Calu3 (cell line): ENCODE data around the gene C20orf204. TPM values are rescaled to one million over a fixed set of nuclear protein-coding genes. Genes with fewer than 3 reads are reported as not detected.
A peak's percentile ranks its signal among the peaks of the same experiment; 100 is the strongest.

Experiments used
- BruUV-seq: library from RNA; stranded (reverse); fragments of 400-500 nt; replicated peaks from 2 replicates; lab custom pipeline; 2021; lab: Mats Ljungman, UMichigan
- CTCF ChIA-PET: fragments of 300-600 bp; sonication (Branson Sonifier 250); formaldehyde crosslinking; loops from one replicate; lab custom pipeline; 2022; ENCODE audit warnings: antibody characterized with exemption; lab: Charles Lee
- DNase-seq: peaks from one replicate; pipeline ENCODE4 v3.0.0; 2022
- H3K27ac Mint-ChIP-seq: one replicate; pipeline ENCODE4 v1.8.0; 2022; ENCODE audit warnings: mixed read lengths; ENCODE audit not compliant: unreplicated experiment
- H3K27me3 Mint-ChIP-seq: one replicate; pipeline ENCODE4 v1.8.0; 2022; ENCODE audit warnings: mixed read lengths; ENCODE audit not compliant: unreplicated experiment
- H3K36me3 Mint-ChIP-seq: one replicate; pipeline ENCODE4 v1.8.0; 2022; ENCODE audit warnings: mild to moderate bottlenecking, moderate library complexity, mixed read lengths; ENCODE audit not compliant: insufficient read depth, unreplicated experiment
- H3K4me1 Mint-ChIP-seq: one replicate; pipeline ENCODE4 v1.8.0; 2022; ENCODE audit warnings: mild to moderate bottlenecking, low read depth, mixed read lengths; ENCODE audit not compliant: unreplicated experiment
- H3K4me3 Mint-ChIP-seq: one replicate; pipeline ENCODE4 v1.8.0; 2022; ENCODE audit warnings: mild to moderate bottlenecking, low read depth, moderate library complexity, mixed read lengths; ENCODE audit not compliant: unreplicated experiment
- H3K9me3 Mint-ChIP-seq: one replicate; pipeline ENCODE4 v1.8.0; 2022; ENCODE audit warnings: low read depth, mixed read lengths; ENCODE audit not compliant: unreplicated experiment
- CTCF ChIP-seq: fragments of 200-600 bp; IDR thresholded peaks from one replicate; pipeline ENCODE4 v1.8.0; 2022; ENCODE audit warnings: antibody characterized with exemption; ENCODE audit not compliant: unreplicated experiment
- intact Hi-C: fragments of 100-400 bp; cut with micrococcal nuclease; formaldehyde crosslinking; loops from one replicate; pipeline ENCODE4 v1.10.0; 2022; ENCODE audit not compliant: unreplicated experiment
- total RNA-seq: library from RNA; stranded (reverse); gene quantifications from 2 replicates; pipeline ENCODE4 v1.2.3, GENCODE V29; 2022

The C20orf204 gene
- total RNA-seq, 1 experiment from 2014 or later: 5.0 TPM

- peak overlapping the region; percentile 49 for H3K4me3 Mint-ChIP-seq
- H3K27me3 Mint-ChIP-seq: peaks cover 25% of the 10 kb centered on the region
- no peak for TF ChIP-seq CTCF
- BruUV-seq: no TSS peak
- intact Hi-C loops: loop anchor here (10.0 kb wide), 1 partner anchor 164 kb away; the partner anchor contains the start of gene DNAJC5
- peak; percentile 50 for DNase-seq
- no peak overlapping the region for H3K27ac Mint-ChIP-seq
- H3K4me1 Mint-ChIP-seq: peaks cover 27% of the 10 kb centered on the region
- H3K36me3 Mint-ChIP-seq: peaks cover 17% of the 10 kb centered on the region
- CTCF ChIA-PET: no interaction called here
- H3K9me3 Mint-ChIP-seq: no peaks in the 10 kb centered on the region
Observed at GRCh38 chr20:64058536-64058935, 22.6 kb downstream of the C20orf204 start.

GRCh38 chr20:64062276-64062595 lies 26.3 kb downstream of the C20orf204 start:
- CTCF ChIA-PET: interaction anchor here (1.0 to 1.6 kb wide), 4 partner anchors 9 to 24 kb away, joined by 3 to 7 read pairs (median 6); partner anchors contain the start of gene LKAAEAR1
- Mint-ChIP-seq H3K27ac (peak overlapping the region; percentile 12), H3K36me3 (peaks cover 45% of the 10 kb centered on the region), H3K4me1 (peaks cover 61% of the 10 kb centered on the region), H3K9me3 (no peaks in the 10 kb centered on the region), H3K27me3 (no peaks in the 10 kb centered on the region), H3K4me3 (peak overlapping the region; percentile 72)
- no TSS peak for BruUV-seq
- no peak for TF ChIP-seq CTCF
- no peak for DNase-seq
- intact Hi-C loops: no loop called here

GRCh38 chr20:64062596-64063388 lies 26.8 kb downstream of the C20orf204 start, which contains the start of gene TCEA2:
TSS of gene TCEA2 (plus strand) at chr20:64063198. CDS start at chr20:64063313, 115 bp downstream.
- Mint-ChIP-seq H3K4me3 (peak within 1 kb of the TSS; percentile 72), H3K27me3 (no peaks in the 10 kb centered on the region), H3K36me3 (peaks cover 45% of the 10 kb centered on the region), H3K4me1 (peaks cover 58% of the 10 kb centered on the region), H3K27ac (peak within 1 kb of the TSS; percentile 24), H3K9me3 (no peaks in the 10 kb centered on the region)
- CTCF ChIA-PET: interaction anchor here (1.0 to 1.6 kb wide), 5 partner anchors 9 to 24 kb away, joined by 3 to 7 read pairs (median 6); partner anchors contain the start of gene LKAAEAR1
- DNase-seq: peak; percentile 99
- no TSS peak for BruUV-seq
- intact Hi-C loops: no loop called here
- TF ChIP-seq CTCF: no peak

GRCh38 chr20:64063389-64064144 lies 27.6 kb downstream of the C20orf204 start:
- peak overlapping the region; percentile 24 for H3K27ac Mint-ChIP-seq
- no peak for TF ChIP-seq CTCF
- H3K4me1 Mint-ChIP-seq: peaks cover 50% of the 10 kb centered on the region
- BruUV-seq: TSS peak; percentile 87
- H3K27me3 Mint-ChIP-seq: no peaks in the 10 kb centered on the region
- CTCF ChIA-PET: interaction anchor here (1.0 to 1.6 kb wide), 5 partner anchors 10 to 25 kb away, joined by 3 to 7 read pairs (median 6); partner anchors contain the start of gene LKAAEAR1
- DNase-seq: peak; percentile 56
- H3K4me3 Mint-ChIP-seq: peak overlapping the region; percentile 72
- intact Hi-C loops: no loop called here
- H3K9me3 Mint-ChIP-seq: no peaks in the 10 kb centered on the region
- peaks cover 50% of the 10 kb centered on the region for H3K36me3 Mint-ChIP-seq
